MM.1S (cell line): ENCODE measurements around the gene AVPR1B.
"Not testable (repeated sequence)": the region's sequence is repeated elsewhere in the genome, so short reads cannot be mapped to it uniquely, and the experiment has no call there.

Source experiments
- DNase-seq: peaks from one replicate; pipeline ENCODE4 v3.0.0-alpha.2; 2015
- H2AFZ ChIP-seq: fragments of 300-600 bp; sonication (generic); 2 replicates; pipeline ENCODE4 v1.6.0; 2016; ENCODE audit warnings: antibody characterized with exemption, low read length
- H3F3A ChIP-seq: fragments of 300-600 bp; sonication (generic); 2 replicates; pipeline ENCODE4 v1.6.1; 2016; ENCODE audit warnings: mild to moderate bottlenecking, antibody characterized with exemption, low read length, moderate library complexity, mixed read lengths; ENCODE audit not compliant: insufficient read depth
- H3K27ac ChIP-seq: fragments of 300-600 bp; sonication (generic); 2 replicates; pipeline ENCODE4 v1.5.1; 2016; ENCODE audit warnings: mild to moderate bottlenecking, low read length
- H3K27me3 ChIP-seq: fragments of 300-600 bp; sonication (generic); replicated peaks from 2 replicates; pipeline ENCODE4 v1.6.0; 2016; ENCODE audit warnings: low read length; ENCODE audit not compliant: insufficient read depth
- H3K36me3 ChIP-seq: fragments of 300-600 bp; sonication (generic); replicated peaks from 2 replicates; pipeline ENCODE4 v1.6.1; 2016; ENCODE audit warnings: mild to moderate bottlenecking, low read length, mixed read lengths; ENCODE audit not compliant: insufficient read depth
- H3K4me1 ChIP-seq: fragments of 300-600 bp; sonication (generic); 2 replicates; pipeline ENCODE4 v1.6.1; 2016; ENCODE audit warnings: low read length, mixed read lengths
- H3K4me2 ChIP-seq: fragments of 300-600 bp; sonication (generic); 2 replicates; pipeline ENCODE4 v1.6.0; 2016; ENCODE audit warnings: low read depth, low read length
- H3K4me3 ChIP-seq: fragments of 300-600 bp; sonication (generic); 2 replicates; pipeline ENCODE4 v1.5.1; 2016; ENCODE audit warnings: low read length, mixed read lengths
- H3K79me2 ChIP-seq: fragments of 300-600 bp; sonication (generic); 2 replicates; pipeline ENCODE4 v1.6.1; 2016; ENCODE audit warnings: mixed run types, low read length, mixed read lengths
- H3K9ac ChIP-seq: fragments of 300-600 bp; sonication (generic); 2 replicates; pipeline ENCODE4 v1.6.1; 2016; ENCODE audit warnings: low read length, mixed read lengths
- H3K9me2 ChIP-seq: fragments of 300-600 bp; sonication (generic); replicated peaks from 2 replicates; pipeline ENCODE4 v1.6.1; 2016; ENCODE audit warnings: mild to moderate bottlenecking, low read length, mixed read lengths; ENCODE audit not compliant: insufficient read depth
- H3K9me3 ChIP-seq: fragments of 300-600 bp; sonication (generic); replicated peaks from 2 replicates; pipeline ENCODE4 v1.6.1; 2016; ENCODE audit warnings: mild to moderate bottlenecking, low read length, mixed read lengths; ENCODE audit not compliant: insufficient read depth
- H4K20me1 ChIP-seq: fragments of 300-600 bp; sonication (generic); 2 replicates; pipeline ENCODE4 v1.6.1; 2016; ENCODE audit warnings: mild to moderate bottlenecking, low read length, moderate library complexity, mixed read lengths; ENCODE audit not compliant: insufficient read depth
- CTCF ChIP-seq: fragments of 300-600 bp; sonication (generic); IDR thresholded peaks from 2 replicates; pipeline ENCODE4 v1.5.1; 2016; ENCODE audit warnings: antibody characterized with exemption, low read length, mixed read lengths
- EZH2 ChIP-seq: fragments of 300-600 bp; sonication (generic); optimal IDR thresholded peaks from 2 replicates; pipeline ENCODE3; 2017; ENCODE audit warnings: low read depth, mild to moderate bottlenecking, antibody characterized with exemption, low read length, mixed read lengths
- EZH2phosphoT487 ChIP-seq: fragments of 300-600 bp; sonication (generic); IDR thresholded peaks from 2 replicates; pipeline ENCODE4 v1.6.1; 2018; ENCODE audit warnings: antibody characterized with exemption, low read length

AVPR1B gene

GRCh38 chr1:206066479-206067171 lies 50.6 kb downstream of the AVPR1B start:
- peak overlapping the region; percentile 64; the same call in 1 of the 2 replicates for H3K27ac ChIP-seq
- no peaks in the 10 kb centered on the region for H3K36me3 ChIP-seq
- no peaks in the 10 kb centered on the region for H3K27me3 ChIP-seq
- peaks cover 29% of the 10 kb centered on the region for H3F3A ChIP-seq
- peak; percentile 87 for DNase-seq
- H3K9me3 ChIP-seq = no peaks in the 10 kb centered on the region
- TF ChIP-seq EZH2phosphoT487 (no peak), CTCF (no peak), EZH2 (no peak)
- H4K20me1 ChIP-seq = no peaks in the 10 kb centered on the region
- no peaks in the 10 kb centered on the region for H3K9me2 ChIP-seq
- H3K79me2 ChIP-seq = 0 out of 2 replicates have a peak, but pooled peaks cover 4% of the 10 kb centered on the region
- peak overlapping the region; percentile 36 for H3K9ac ChIP-seq
- H3K4me1 ChIP-seq = peaks cover 32% of the 10 kb centered on the region
- no peak overlapping the region for H2AFZ ChIP-seq
- H3K4me3 ChIP-seq = no peak overlapping the region
- peak overlapping the region; percentile 38; the same call in 1 of the 2 replicates for H3K4me2 ChIP-seq

GRCh38 chr1:206065547-206066145 lies 51.5 kb downstream of the AVPR1B start:
- Histone ChIP-seq H3K9ac (no peak overlapping the region), H2AFZ (no peak overlapping the region), H3K4me1 (peaks cover 32% of the 10 kb centered on the region), H3F3A (peaks cover 29% of the 10 kb centered on the region), H3K9me2 (no peaks in the 10 kb centered on the region), H3K79me2 (0 out of 2 replicates have a peak, but pooled peaks cover 4% of the 10 kb centered on the region), H3K4me3 (no peak overlapping the region), H4K20me1 (no peaks in the 10 kb centered on the region), H3K4me2 (0 out of 2 replicates have a peak overlapping the region, but pooled peaks have one; percentile 2), H3K9me3 (no peaks in the 10 kb centered on the region), H3K27me3 (no peaks in the 10 kb centered on the region), H3K36me3 (no peaks in the 10 kb centered on the region), H3K27ac (peak overlapping the region; percentile 64; the same call in 1 of the 2 replicates)
- DNase-seq = no peak
- TF ChIP-seq EZH2phosphoT487 (no peak), EZH2 (no peak), CTCF (no peak)

GRCh38 chr1:206064501-206064900 lies 52.7 kb downstream of the AVPR1B start:
- H3F3A ChIP-seq = peaks cover 29% of the 10 kb centered on the region
- not testable (repeated sequence) for H3K9ac ChIP-seq, H3K4me2 ChIP-seq, H3K9me2 ChIP-seq, DNase-seq, H3K36me3 ChIP-seq, H3K4me3 ChIP-seq, H3K27ac ChIP-seq, H2AFZ ChIP-seq, H3K9me3 ChIP-seq, H3K79me2 ChIP-seq, H4K20me1 ChIP-seq, H3K27me3 ChIP-seq
- peaks cover 32% of the 10 kb centered on the region for H3K4me1 ChIP-seq

- H3K27me3 ChIP-seq, H3K4me2 ChIP-seq, H3K4me3 ChIP-seq, DNase-seq, H3K9me2 ChIP-seq, H3K36me3 ChIP-seq, H3K9me3 ChIP-seq, H2AFZ ChIP-seq, H3K27ac ChIP-seq, H3K9ac ChIP-seq, H4K20me1 ChIP-seq: not testable (repeated sequence)
- Histone ChIP-seq H3F3A (peaks cover 29% of the 10 kb centered on the region), H3K79me2 (peaks cover 12% of the 10 kb centered on the region), H3K4me1 (peaks cover 32% of the 10 kb centered on the region)
These were observed 53.2 kb downstream of the AVPR1B start for GRCh38 chr1:206064001-206064400.
